VCaP (cell line): ENCODE data around the gene SMARCA2.
A peak's percentile ranks its signal among the peaks of the same experiment; 100 is the strongest.

Experiments
- H3K27ac ChIP-seq: fragments of 450-650 bp; 2 replicates; pipeline ENCODE4 v1.5.1; 2017
- CTCF ChIP-seq: fragments of 450-650 bp; conservative IDR thresholded peaks from 2 replicates; pipeline ENCODE4 v1.5.1; 2017; ENCODE audit warnings: mild to moderate bottlenecking, moderate library complexity

SMARCA2 gene

GRCh38 chr9:2178034-2178734 is 163.0 kb downstream of the SMARCA2 start:
- no peak for TF ChIP-seq CTCF
- no peak overlapping the region for H3K27ac ChIP-seq

GRCh38 chr9:2179567-2179966 is 164.4 kb downstream of the SMARCA2 start:
- no peak overlapping the region for H3K27ac ChIP-seq

DNA sequence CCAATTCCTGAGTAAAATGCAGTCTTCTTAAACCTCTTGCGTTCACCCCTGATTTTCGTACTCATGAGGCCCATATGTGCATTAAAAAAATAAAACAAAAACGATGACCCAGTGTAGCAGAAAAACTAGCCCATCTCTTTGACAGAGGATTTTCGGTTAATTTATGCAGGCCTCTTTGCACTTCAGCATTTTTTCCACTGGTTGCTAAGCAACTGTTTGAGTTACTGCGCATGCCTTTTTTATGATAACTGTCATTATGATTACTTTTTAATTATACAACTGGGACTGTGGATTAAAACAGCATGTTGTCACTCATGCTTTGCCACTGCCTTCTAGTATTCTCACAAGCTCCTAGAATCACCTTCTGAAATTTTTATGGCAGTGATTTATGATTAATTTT is 165.0 kb downstream of the SMARCA2 start:
- TF ChIP-seq CTCF: no peak
- no peak overlapping the region for H3K27ac ChIP-seq

More at GRCh38 chr9:2179567-2179966, 164.4 kb downstream of the SMARCA2 start:
- TF ChIP-seq CTCF: no peak

DNA sequence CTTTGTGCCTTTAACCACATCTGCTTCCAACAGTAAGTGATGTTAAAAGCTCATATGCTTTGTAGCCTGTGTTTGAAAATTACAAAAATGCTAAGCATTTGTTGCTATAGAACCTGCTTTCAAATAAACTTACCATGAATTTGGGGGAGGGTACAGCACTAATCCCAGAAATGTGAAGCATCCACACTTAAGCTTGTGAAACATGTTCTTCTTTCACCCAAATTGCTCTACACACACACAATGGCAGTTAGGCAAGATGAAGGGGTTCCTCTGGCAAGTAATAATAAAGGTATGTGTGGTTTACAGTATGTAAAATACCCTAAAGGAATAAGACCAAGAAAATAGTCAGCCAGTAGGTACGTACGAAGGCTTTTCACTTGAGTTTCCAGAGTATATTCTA is 165.6 kb downstream of the SMARCA2 start:
- no peak overlapping the region for H3K27ac ChIP-seq
- TF ChIP-seq CTCF: no peak

DNA sequence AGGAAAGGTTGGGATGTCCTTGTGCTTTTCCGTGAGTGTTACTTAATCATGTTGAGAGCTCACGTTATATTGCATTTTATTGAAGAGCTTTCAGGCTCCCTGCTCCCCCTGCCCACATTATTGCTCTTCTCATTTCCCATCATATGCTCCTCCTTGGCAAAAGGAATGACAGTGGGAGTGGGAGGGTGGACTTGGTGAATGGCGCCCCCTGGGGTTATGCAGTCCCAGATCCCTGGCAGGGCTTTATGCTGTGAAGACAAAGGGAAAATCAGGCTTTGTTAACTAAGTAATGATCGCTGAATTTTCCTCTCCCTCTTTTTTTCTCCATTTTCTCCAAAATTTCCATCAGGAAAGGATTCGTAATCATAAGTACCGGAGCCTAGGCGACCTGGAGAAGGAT is 166.6 kb downstream of the SMARCA2 start:
- H3K27ac ChIP-seq: no peak overlapping the region
- TF ChIP-seq CTCF: peak; percentile 43

DNA sequence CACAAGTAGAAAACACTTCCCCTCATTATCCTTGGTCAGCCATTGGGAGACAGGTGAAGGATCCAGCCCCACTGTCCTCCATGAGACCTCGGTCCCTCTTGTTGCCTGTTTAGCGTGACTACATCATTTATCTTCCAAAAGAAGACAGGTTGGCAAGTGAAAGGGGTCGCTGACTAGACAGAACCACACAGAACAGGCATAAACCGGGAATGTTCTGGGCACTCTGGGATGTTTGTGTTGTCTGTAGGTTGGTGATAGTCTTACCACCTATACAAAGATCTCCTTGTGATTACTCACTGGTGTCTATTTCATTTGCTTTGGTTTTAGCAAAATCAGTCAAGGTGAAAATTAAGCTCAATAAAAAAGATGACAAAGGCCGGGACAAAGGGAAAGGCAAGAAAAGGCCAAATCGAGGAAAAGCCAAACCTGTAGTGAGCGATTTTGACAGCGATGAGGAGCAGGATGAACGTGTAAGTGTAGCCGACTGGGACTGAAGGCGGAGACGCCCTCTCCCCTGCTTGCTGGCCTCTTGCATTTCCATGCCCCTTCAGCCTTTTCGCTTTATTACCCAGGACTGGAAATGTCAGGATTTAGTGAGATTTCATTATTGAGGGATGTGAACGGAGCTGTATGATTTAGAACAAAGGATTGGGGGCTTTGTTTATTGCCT is 175.9 kb downstream of the SMARCA2 start:
- no peak overlapping the region for H3K27ac ChIP-seq
- TF ChIP-seq CTCF: no peak

- TF ChIP-seq CTCF: no peak
- no peak overlapping the region for H3K27ac ChIP-seq
Observed at GRCh38 chr9:2191609-2191972, 176.4 kb downstream of the SMARCA2 start.
